Tibial nerve (tissue), 3 donors: ENCODE measurements around the gene GK2.

Experiments used
- CTCF ChIP-seq, 5 experiments: fragments of 200-600 bp in 3 of 5; fragments of 450-650 bp in 2 of 5; sonication (generic) in 3 of 5; IDR thresholded peaks; one replicate each; pipeline ENCODE4 v1.5.1; 2016 to 2019; ENCODE audit warnings: antibody characterized with exemption in 5 of 5, mild to moderate bottlenecking in 3 of 5, moderate library complexity in 2 of 5
- POLR2A ChIP-seq, 2 donors: fragments of 450-650 bp; IDR thresholded peaks; one replicate each; pipeline ENCODE4 v1.6.1; 2017; ENCODE audit warnings: antibody characterized with exemption in 2 of 2, mild to moderate bottlenecking in 2 of 2, moderate library complexity in 2 of 2

GRCh38 chr4:79404666-79405065, 3.4 kb downstream of the GK2 start:
- TF ChIP-seq POLR2A (IDR thresholded peaks at IDR 0.05) (no peak), CTCF (IDR thresholded peaks at IDR 0.05) (no peak)
